HG02943 (cell line): ENCODE measurements around the gene GPC6.

Experiments used
- ATAC-seq: cut with Tn5 transposase; IDR thresholded peaks from one replicate; pipeline ENCODE4 v1.9.1; 2021; ENCODE audit warnings: mild to moderate bottlenecking, low read depth, moderate library complexity; ENCODE audit not compliant: unreplicated experiment

The GPC6 gene

GRCh38 chr13:93865235-93865634 is 638.6 kb downstream of the GPC6 start:
- no peak for ATAC-seq

DNA sequence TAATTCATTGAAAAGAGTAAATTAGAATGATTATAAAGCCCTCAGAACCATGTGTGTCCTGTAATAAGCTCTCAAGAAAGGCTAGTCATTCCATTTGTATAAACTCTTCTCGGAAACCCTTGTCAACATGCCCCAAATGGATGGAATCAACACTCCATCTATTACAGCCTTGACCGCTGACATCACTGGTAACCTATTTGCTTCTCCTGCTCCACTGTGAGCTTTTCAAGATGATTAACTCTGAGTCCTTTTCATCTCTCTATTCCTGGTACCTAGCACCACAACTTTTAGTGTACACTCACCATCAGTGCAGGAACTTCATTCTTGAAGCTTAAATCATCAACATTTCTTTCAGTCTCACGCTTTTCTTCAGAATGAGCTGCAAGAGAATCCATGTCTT is 640.9 kb downstream of the GPC6 start:
- no peak for ATAC-seq

GRCh38 chr13:93872376-93872775 is 645.8 kb downstream of the GPC6 start:
- no peak for ATAC-seq

DNA sequence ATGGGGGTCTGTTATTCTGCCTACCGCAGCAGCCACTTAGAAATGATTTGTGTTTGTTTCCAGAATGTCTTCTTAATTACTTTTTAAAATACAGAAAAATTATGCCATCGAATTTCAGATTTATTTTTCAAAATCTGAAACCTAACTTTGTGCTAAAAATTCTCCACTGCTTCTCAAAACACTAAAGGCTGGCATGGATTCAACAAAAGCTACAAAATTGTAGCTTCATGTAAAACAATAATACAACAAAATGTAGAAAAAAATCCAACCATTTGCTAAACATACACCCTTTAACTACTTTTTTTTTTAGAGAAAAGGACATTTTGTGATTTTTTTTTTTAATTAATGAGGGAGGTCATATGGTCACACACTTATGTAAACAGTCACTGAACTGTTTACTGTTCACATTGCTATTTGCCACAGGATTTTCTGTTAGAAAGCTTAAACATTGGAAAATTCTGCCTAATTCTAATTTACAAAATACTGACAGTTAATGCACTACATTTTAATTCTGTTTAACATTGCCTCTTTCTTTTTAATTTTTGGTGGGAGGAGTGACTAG is 646.3 kb downstream of the GPC6 start:
- ATAC-seq: no peak

DNA sequence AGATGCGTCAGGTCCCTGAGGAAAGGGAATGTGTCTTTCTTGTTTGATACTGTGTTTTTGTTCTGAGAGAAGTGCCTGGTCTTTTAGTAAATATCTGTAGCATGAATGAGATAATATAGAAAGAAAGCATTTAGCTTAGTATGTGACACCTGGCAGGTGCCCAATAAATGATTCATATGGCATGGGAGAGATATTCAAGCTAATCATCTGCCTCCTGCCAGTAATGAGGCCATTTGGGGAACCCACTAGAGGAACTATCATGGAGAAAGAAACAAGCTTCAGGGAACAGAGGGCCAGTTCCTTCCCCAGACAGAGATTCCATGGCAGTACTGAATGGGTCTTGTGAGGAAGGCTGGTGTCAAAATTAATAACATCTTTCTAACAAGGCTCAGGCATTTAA is 648.9 kb downstream of the GPC6 start:
- no peak for ATAC-seq

DNA sequence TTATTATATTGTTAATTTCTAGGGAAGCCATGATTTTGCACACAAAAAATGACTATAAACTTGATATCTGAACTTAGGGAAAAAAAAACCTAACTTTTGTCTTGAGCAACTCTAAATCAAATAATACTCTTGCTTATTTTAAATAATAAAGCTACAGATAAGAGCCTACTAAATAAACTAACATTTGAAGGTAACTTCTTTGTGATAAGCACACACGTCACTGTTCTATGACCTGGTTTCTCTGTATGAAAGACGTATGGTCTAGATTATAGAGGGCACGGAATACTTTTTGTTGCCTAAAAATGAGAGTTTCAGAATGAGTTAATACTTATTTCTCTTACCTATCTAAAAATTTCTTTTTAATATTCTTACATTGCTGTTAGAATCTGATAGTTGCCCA is 649.6 kb downstream of the GPC6 start:
- no peak for ATAC-seq

DNA sequence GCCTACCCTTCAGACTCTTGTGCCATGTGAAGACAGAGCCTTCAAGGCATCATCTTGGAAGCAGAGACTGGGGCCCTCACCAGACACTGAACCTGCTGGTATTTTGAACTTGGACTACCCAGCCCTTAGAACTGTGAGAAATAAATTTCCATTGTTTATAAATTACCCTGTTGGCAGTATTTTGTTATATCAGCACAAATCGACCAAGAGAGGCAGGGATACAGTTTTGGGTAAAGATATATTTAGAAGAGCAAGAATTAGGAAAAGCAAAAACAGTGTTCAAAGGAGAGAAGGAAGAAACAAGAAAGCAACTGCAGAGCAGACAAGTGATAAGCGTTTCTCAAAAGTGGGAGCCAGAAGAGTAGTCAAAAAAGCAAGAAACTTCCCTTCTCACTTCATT is 652.1 kb downstream of the GPC6 start:
- ATAC-seq: no peak

DNA sequence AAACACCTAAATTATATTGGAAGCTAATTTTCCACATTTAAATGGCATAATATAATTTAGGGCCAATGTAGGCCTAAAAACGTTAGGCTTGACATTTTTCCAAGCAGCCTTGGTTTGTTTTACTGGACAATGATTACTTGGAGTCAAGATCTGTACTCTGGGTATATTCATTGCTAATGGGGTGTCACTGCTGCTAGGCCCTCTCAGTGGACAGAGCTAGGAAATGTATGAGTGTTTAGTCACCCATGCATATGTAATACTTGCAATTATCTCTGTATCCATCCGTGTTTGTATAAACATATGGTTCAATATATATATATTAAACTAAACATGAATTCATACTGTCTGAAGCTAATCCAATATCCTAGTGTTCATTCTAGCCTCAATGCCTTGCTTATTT is 654.8 kb downstream of the GPC6 start:
- no peak for ATAC-seq

DNA sequence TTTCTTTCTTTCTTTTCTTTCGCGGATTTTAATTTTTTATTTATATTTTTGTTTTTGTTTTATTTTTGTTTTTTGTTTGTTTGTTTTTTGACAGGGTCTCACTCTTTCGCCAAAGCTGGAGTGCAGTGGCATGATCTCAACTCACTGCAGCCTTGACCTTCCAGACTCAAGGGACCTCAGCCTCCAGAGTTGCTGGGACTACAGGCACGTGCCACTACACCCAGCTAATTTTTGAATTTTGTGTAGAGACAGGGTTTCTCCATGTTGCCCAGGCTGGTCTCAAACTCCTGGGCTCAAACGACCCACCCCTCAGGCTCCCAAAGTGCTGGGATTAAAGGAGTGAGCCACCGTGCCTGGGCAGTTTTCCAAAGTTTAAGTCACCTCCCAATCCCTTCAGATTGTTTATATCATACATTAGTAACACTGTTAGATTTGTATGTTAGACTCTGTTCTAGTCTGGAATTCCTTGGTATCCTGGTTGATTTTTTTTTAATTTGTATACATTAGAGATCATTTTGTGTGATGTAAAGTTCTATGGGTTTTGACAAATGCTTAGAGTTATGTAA is 655.6 kb downstream of the GPC6 start:
- ATAC-seq: no peak

DNA sequence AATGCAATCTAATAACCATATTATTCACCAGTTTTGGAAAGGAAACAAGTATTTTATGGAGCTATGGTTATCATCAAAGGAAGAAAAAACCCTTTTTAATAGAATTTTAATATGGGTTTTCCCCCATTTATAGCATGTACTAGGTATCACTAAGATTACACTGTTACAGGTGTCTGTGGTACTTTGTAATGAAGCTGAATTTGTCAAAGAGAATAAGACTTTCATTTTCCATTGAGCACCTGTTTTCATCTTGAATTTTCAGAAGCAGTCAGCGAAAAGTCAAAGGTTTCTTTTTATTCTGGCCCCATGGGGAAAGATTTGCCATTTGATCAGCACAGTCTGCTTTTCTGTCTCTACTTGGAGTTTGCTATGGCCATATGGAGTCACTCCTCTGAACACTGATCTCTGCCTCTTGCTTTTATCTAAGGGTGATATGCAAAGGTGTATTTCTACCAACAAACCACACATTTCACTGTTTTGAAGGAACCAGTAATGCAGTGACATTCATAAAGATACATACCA is 662.9 kb downstream of the GPC6 start:
- no peak for ATAC-seq

DNA sequence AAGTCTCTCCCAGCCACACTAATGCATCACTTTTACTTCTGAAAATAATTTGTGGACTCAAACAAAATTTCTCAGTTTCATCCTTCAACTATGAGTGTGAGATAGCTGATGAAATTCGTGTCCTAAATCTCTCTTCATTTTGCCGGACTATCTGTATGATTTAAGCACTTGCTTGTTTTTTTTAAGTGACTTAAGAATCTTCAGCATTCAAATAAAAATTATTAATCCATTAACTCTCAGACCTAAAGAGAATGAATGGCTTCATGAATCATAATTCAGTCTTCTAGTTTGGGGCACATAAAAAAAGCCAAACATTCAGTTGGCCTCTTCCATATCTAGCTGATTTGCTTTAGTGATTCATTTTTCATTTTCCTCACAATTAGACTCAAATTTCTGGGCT is 673.4 kb downstream of the GPC6 start:
- ATAC-seq: no peak

- no peak for ATAC-seq
Observed at GRCh38 chr13:93900731-93901130, 674.1 kb downstream of the GPC6 start.

DNA sequence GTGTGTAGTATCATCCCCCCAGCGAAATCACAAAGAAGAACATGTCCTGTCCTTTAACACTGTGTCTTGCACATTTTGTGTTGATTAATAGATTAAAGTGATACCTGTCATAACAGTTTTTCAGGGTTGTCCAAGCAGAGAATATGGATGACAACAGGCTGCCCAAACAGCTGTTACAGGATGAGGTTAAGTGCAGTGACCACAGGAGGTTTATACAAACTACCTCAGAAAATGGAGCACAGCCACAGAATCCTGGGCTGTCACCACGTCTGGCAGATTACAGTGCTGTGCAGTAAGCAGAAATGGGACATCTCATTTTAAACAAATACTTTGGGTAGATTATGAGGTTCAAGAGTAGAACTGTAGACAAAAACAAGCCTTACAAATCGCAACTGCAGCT is 677.3 kb downstream of the GPC6 start:
- no peak for ATAC-seq

GRCh38 chr13:93915269-93915809 is 688.7 kb downstream of the GPC6 start:
- ATAC-seq: no peak

- ATAC-seq: no peak
Observed at GRCh38 chr13:93922063-93922855, 695.7 kb downstream of the GPC6 start.

GRCh38 chr13:93925990-93926389 is 699.4 kb downstream of the GPC6 start:
- ATAC-seq: no peak

DNA sequence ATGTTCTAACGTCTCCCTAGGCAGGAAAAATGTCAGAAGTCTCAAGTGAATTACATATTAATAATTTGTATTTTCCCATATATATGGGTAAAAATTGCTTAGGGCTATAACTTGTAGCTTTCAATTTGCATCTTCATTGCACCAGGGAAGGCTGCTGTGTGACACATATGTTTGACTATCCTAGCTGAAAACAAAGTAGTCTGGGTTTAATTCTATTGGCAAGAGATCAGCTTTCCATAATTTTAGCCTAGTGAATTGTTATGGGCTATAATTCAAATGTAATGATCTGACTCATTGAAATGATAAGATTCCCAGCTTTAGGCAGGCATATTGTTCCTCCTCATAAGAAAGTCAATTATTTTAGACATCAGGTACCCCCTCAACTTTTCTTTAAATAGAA is 699.8 kb downstream of the GPC6 start:
- ATAC-seq: no peak

- no peak for ATAC-seq
Observed at GRCh38 chr13:93927431-93927830, 700.8 kb downstream of the GPC6 start.

- no peak for ATAC-seq
Observed at GRCh38 chr13:93932901-93933300, 706.3 kb downstream of the GPC6 start.

GRCh38 chr13:93936901-93937300 is 710.3 kb downstream of the GPC6 start:
- ATAC-seq: no peak

GRCh38 chr13:93941444-93941843 is 714.8 kb downstream of the GPC6 start:
- no peak for ATAC-seq

DNA sequence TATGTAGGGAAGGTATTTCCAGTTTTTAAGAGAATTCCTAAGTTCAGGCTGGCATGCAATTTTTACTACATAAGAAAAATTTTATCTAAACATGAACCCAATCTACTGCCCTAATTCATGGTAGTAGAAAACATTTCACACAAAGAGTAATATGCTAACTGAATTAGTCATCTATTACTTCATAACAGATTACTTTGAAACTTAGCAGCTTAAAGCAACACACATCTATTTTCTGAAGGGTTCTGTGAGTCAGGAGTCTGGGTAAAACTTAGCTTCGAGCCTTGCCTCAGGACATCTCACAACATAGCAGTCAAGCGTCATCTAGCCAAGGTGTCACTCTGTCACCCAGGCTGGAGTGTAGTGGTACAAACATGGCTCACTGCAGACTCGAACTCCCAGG is 715.4 kb downstream of the GPC6 start:
- no peak for ATAC-seq
